MV-4-11 (cell line): ENCODE measurements around the gene ZSWIM6.

ENCODE experiments used
- DNase-seq: peaks from one replicate; lab custom pipeline; 2025; lab: John Stamatoyannopoulos, UW

Gene ZSWIM6

DNA sequence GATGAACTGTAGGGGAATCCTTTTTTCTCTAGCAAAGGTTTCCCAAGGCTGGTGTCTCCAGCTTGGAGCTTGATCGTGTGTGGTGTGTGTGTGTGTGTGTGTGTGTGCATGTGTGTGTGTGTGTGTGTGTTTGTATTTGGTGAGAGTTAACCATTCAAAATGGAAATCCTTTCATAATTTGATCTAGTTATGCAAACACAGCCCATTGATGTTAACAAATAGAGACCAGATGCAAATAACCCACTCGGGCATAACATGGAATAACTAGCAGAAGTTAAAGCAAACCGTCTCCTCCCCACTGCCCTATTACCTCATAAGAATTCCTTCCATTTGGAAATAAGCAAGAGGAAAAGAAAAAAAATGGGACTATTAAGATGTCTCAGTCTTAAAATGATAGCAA lies 24.9 kb upstream of the ZSWIM6 start:
- no peak for DNase-seq

GRCh38 chr5:61307611-61308010 lies 24.4 kb upstream of the ZSWIM6 start:
- DNase-seq = no peak

- DNase-seq = no peak
These were observed 23.3 kb upstream of the ZSWIM6 start for GRCh38 chr5:61308712-61309111.

DNA sequence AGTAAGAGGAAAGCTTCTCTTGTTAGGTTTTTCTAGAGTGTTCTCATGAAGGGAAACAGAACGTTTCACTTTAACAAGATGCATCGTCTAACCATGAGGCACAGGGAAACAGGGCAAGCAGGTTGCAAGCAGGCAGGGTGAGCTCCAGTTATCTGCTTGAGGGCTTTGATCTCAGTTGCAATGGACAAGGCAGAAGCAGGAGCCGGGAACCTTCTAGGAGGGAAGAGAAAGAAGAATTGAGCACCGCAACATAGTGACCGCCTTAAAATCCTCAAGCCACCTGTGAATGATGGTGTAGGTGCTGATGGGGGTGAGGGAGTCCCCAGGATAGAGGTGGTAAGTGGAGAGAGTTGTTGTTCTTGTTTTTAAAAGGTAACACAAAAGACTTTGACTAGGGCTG lies 22.9 kb upstream of the ZSWIM6 start:
- no peak for DNase-seq

- DNase-seq = no peak
These were observed 20.9 kb upstream of the ZSWIM6 start for GRCh38 chr5:61311056-61311610.

GRCh38 chr5:61311836-61312808 lies 19.9 kb upstream of the ZSWIM6 start:
- no peak for DNase-seq

GRCh38 chr5:61313960-61314681 lies 17.9 kb upstream of the ZSWIM6 start:
- no peak for DNase-seq

GRCh38 chr5:61318376-61318775 lies 13.7 kb upstream of the ZSWIM6 start:
- DNase-seq = no peak

- peak; percentile 83 for DNase-seq
These were observed 12.5 kb upstream of the ZSWIM6 start for GRCh38 chr5:61319388-61320146.

- peak; percentile 60 for DNase-seq
These were observed 11.2 kb upstream of the ZSWIM6 start for GRCh38 chr5:61320860-61321259.

DNA sequence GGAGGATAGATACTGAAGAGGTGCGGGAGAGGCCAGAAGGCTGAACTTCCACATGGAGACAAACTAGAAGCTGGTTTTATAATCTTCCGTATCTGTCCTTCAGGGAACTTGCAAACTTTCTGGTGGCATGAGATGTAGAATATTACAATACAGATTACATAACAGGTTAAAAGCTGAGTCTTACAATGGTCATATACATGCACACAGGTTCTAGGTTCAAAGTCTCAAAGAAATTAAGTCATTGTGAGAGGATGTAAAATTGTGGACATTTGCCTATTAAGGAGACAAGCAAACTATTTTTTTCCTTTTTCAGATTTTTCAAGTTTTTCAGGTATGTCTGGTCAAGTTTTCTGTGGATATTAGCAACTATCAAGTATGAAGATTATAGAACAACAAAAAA lies 10.4 kb upstream of the ZSWIM6 start:
- no peak for DNase-seq

DNA sequence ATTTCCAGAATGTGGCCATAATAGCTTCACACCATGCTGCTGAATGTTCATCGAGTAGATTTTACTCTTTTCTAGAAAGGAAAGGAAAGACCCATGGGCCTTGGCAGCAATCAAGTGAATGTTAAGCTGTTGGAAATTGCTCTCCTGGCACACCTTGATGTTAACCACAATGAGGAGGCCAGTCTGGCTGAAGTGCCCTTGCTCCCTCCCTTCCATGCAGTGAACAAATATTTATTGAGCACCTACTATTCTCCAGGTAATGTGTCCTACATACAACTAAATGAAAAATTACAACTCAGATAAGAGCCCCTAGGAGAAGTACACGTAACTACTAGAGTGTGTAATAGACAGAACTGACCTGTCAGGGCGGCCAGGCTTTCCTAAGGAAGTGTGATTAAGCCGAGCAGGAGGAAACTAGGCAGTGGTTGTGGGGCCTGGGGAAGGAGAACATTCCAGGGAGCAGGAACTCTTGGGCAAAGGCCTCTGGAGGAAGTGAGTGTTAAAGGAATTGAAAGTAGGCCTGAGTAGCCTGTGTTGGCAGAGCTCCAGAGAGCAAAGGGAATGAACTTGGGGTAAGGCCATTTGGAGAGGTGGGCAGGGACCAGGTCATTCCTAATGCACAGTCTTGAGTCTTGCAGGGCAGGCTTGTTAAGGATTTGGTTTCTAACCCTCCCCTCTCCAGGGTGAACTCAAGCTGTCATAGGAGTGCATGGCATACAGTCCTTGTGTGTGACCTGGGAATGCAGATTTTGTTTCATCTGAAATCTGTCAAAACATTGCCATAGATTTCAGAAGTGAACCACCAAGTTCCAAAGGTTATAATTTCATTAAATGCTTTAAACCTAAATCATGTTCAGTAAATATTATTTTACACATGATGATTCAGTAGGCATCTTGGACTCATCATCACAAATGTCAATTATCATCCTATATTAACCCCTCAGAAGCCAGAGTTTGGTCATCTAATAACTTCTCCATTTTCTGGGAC lies 9.0 kb upstream of the ZSWIM6 start:
- DNase-seq = peak; percentile 36

DNA sequence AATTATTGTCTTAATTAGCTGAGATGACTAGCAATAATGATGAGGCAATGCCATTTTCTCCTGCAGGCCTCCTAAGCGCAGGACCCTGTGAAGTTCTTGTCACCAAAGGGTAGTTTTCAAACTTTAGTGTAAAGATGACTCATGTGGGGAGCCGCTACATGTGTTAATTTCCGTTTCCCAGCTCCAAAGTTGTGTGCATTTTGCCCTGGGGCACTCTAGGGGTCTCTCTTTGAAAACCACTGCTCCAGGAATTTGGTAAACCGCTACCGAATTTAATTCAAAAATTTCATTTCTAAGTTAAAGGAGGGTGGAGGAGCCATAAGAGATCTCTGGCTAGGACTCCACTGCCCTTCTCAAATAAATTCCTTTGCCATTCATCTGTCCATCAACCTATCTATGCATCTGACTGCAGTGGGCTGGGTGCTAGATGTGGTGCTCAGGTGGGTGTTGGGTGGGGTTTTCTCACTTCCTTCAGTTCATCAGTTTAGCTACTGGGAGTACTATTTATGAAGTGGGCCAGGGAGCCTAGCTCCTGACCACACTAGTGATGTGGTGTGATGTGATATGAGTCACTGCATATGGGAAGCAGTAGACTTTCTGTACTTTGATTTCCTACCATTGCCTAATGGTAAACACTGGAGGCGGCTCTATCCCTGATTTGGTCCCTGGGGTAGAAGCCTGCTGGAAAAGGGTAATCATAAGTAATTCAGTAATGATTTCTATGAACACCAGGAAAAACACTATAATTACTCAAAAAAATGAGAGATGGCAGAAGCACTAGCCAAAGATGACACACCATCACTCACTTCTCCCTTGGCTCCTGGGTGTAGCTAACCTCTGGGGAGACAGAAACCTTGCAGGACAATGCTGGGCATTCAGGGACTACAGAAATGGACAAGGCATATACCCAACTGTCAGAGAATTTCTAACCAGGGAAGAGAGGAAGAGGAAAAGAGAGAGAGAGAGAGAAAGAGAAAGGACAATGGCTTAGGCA lies 4.0 kb upstream of the ZSWIM6 start:
- peak; percentile 76 for DNase-seq

GRCh38 chr5:61328791-61329549 lies 3.1 kb upstream of the ZSWIM6 start:
- no peak for DNase-seq

DNA sequence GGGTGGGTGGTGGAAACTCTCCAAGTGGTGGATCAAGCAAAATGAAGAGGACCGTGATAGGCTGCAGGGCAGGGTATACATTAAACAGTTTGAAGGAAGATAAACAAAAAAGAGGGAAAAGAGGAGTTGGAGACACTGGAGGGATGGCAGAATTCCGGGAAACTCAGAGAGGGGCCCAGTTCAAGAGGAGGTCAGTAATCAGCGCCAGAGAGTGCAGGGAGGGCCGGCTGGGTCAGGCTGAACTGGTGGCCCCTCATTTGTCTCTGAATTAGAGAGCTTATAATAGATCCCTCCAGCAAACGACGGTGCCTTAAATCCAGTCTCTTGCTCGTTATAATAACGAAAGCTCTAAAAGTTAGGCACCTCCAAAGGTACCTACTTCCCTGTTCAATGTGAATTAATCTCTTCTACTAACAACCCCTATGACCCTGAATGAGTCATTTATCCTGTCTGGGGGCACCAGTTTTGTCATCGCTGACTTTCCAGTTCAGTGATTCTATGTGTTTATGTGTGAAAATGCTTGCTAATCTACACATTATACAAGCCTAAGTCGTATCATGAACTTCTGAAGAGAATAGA lies 2.4 kb upstream of the ZSWIM6 start:
- DNase-seq = no peak

DNA sequence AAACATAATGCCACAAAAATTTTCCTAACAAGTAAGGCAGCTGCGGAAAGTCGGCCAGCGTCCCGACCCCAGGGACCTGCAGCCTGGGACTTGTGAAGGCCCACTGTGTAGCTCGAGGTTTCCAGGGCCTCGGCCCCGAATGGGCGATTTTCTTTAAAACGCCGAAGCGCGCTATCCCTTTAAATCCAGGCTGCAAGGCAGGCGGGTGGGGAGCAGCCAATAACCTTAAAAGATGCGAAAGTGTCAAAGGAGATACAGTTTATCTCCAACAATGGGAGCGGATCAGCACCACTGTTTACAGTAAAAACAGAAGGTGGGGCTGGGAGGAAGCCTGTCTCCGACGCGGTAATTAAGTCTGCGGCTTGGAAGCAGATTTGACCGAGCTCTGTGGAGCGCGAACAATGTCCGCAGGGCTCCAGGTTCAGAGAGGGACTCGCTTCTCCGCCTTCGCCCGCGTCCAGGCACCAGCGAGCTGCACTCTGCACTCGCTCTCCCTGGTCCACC lies 1.7 kb upstream of the ZSWIM6 start:
- DNase-seq = no peak

- peak; percentile 14 for DNase-seq
These were observed 1.1 kb upstream of the ZSWIM6 start for GRCh38 chr5:61330845-61331406.

GRCh38 chr5:61332358-61332749 lies 296 bp downstream of the ZSWIM6 start:
- DNase-seq = no peak
